OCI-LY7 (cell line): ENCODE measurements around the gene GNAT3. TPM values are rescaled to one million over a fixed set of nuclear protein-coding genes. Genes with fewer than 3 reads are reported as not detected.

Experiments
- BruUV-seq: library from RNA; stranded (reverse); fragments of 400-500 nt; replicated peaks from 2 replicates; lab custom pipeline; 2021; lab: Mats Ljungman, UMichigan
- CTCF ChIA-PET: fragments of 300-600 bp; sonication (Branson Sonifier 250); formaldehyde crosslinking; loops from one replicate; lab custom pipeline; 2022; ENCODE audit warnings: antibody characterized with exemption; ENCODE audit not compliant: unreplicated experiment; lab: Charles Lee
- POLR2A ChIA-PET: fragments of 300-600 bp; sonication (Branson Sonifier 250); formaldehyde crosslinking; loops from one replicate; lab custom pipeline; 2022; ENCODE audit warnings: antibody characterized with exemption; lab: Charles Lee
- DNase-seq: peaks from one replicate; pipeline ENCODE4 v3.0.0-alpha.2; 2015; ENCODE audit warnings: low spot score
- H2AFZ ChIP-seq: fragments of 200-600 bp; sonication (generic), shearing (Covaris generic); 2 replicates; pipeline ENCODE4 v1.6.1; 2014; ENCODE audit warnings: mild to moderate bottlenecking, antibody characterized with exemption, low read length, moderate library complexity
- H3K27ac ChIP-seq: fragments of 200-600 bp; sonication (generic); 2 replicates; pipeline ENCODE4 v1.5.1; 2014; ENCODE audit warnings: mixed run types, low read depth, mild to moderate bottlenecking, moderate library complexity, low read length, inconsistent platforms; ENCODE audit not compliant: poor library complexity, severe bottlenecking
- H3K36me3 ChIP-seq: fragments of 200-600 bp; sonication (generic); 2 replicates; pipeline ENCODE4 v1.6.1; 2014; ENCODE audit warnings: mild to moderate bottlenecking, antibody characterized with exemption, low read length, moderate library complexity, mixed read lengths; ENCODE audit not compliant: insufficient read depth
- H3K4me1 ChIP-seq: fragments of 200-600 bp; sonication (generic); 2 replicates; pipeline ENCODE4 v1.5.1; 2014; ENCODE audit warnings: mild to moderate bottlenecking, low read length; ENCODE audit not compliant: insufficient read depth, poor library complexity, severe bottlenecking
- H3K4me2 ChIP-seq: fragments of 200-600 bp; sonication (generic); 2 replicates; pipeline ENCODE4 v1.6.1; 2014; ENCODE audit warnings: mild to moderate bottlenecking, low read length
- H3K4me3 ChIP-seq: fragments of 200-600 bp; sonication (generic); 2 replicates; pipeline ENCODE4 v1.5.1; 2014; ENCODE audit warnings: mild to moderate bottlenecking, low read depth, low read length; ENCODE audit not compliant: poor library complexity, severe bottlenecking
- H3K79me2 ChIP-seq: fragments of 200-600 bp; sonication (generic); 2 replicates; pipeline ENCODE4 v1.6.1; 2016; ENCODE audit warnings: low read depth, mild to moderate bottlenecking, low read length, moderate library complexity, mixed read lengths; ENCODE audit not compliant: insufficient read depth
- H3K9me2 ChIP-seq: fragments of 200-600 bp; sonication (generic); 2 replicates; pipeline ENCODE4 v1.6.1; 2016; ENCODE audit warnings: mild to moderate bottlenecking, low read length, mixed read lengths; ENCODE audit not compliant: insufficient read depth
- H3K9me3 ChIP-seq: fragments of 200-600 bp; sonication (generic); 2 replicates; pipeline ENCODE4 v1.6.1; 2014; ENCODE audit warnings: mild to moderate bottlenecking, mixed run types, low read length, mixed read lengths
- H4K20me1 ChIP-seq: fragments of 200-600 bp; sonication (generic); 2 replicates; pipeline ENCODE4 v1.6.1; 2014; ENCODE audit warnings: mild to moderate bottlenecking, antibody characterized with exemption, low read length, moderate library complexity, mixed read lengths; ENCODE audit not compliant: insufficient read depth
- CTCF ChIP-seq: fragments of 200-600 bp; sonication (generic); conservative IDR thresholded peaks from 2 replicates; pipeline ENCODE4 v1.5.1; 2014; ENCODE audit warnings: mild to moderate bottlenecking, antibody characterized with exemption, low read length, moderate library complexity, mixed read lengths
- EZH2phosphoT487 ChIP-seq: fragments of 200-600 bp; sonication (generic); IDR thresholded peaks from 2 replicates; pipeline ENCODE4 v1.6.1; 2018; ENCODE audit warnings: low read depth, borderline replicate concordance, mild to moderate bottlenecking, mixed run types, antibody characterized with exemption, low read length, moderate library complexity, mixed read lengths
- intact Hi-C: fragments of 100-400 bp; cut with micrococcal nuclease; formaldehyde crosslinking; loops from one replicate; pipeline ENCODE4 v1.10.0; 2022; ENCODE audit not compliant: unreplicated experiment
- total RNA-seq, 2 experiments: library from RNA; depleted of rRNA in 1 of 2; stranded (reverse); fragments of >200 nt in 1 of 2; shearing (Covaris generic) in 1 of 2; gene quantifications; 2 replicates each; pipeline ENCODE4 v1.2.3, GENCODE V29; 2014 to 2022

The GNAT3 gene
- total RNA-seq, 2 experiments from 2014 or later, result not detected

DNA sequence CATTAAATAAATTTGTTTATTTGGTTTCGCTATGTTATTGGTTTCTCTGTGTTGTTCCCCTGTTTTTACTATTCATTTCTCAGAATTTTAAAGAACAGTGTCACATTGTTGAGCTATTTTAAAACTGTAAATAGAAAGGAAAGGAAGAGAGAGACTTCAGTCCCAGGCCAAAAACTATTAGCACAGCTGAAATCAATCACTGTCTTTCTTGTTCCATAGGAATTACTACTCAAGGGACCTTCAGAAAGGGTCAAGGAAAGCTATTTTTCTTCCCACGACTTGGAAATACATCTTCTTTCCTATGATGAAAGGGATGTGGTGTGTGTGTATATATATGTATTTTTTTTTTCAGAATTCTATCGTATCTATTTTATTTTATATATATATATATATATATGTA, 29.0 kb upstream of the GNAT3 start:
- H3K79me2 ChIP-seq, result no peaks in the 10 kb centered on the region
- no peaks in the 10 kb centered on the region for H3K9me2 ChIP-seq
- H3K4me1 ChIP-seq, result no peaks in the 10 kb centered on the region
- DNase-seq, result no peak
- no peaks in the 10 kb centered on the region for H4K20me1 ChIP-seq
- no TSS peak for BruUV-seq
- H3K27ac ChIP-seq, result no peak overlapping the region
- no peak overlapping the region for H3K4me3 ChIP-seq
- CTCF ChIA-PET, result no interaction called here
- H3K4me2 ChIP-seq, result no peak overlapping the region
- H2AFZ ChIP-seq, result no peak overlapping the region
- intact Hi-C loops, result no loop called here
- POLR2A ChIA-PET, result interaction anchor here (0.7 kb wide), 1 partner anchor 65 kb away, joined by 3 read pairs; no protein-coding TSS in a partner anchor
- TF ChIP-seq CTCF (no peak), EZH2phosphoT487 (no peak)
- H3K36me3 ChIP-seq, result no peaks in the 10 kb centered on the region
- H3K9me3 ChIP-seq, result no peaks in the 10 kb centered on the region

DNA sequence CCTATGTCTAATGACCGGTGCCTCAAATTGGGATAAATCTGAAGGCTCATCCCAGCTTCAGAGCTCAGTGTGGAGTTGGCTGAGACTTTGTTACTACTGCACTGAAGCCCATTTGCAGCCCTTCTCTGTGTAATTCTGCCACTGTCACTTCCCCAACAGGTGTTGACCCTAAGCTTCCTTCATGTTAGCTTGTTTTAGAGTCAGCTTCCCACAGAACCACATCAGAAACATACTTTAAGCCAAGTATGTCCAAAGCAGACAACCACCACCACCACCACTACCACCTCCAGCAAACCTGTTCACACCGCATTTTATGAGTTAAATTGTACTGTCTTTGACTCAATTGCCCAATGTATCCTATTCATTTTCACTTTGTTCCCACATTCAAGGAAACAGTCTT, 25.2 kb upstream of the GNAT3 start:
- TF ChIP-seq EZH2phosphoT487, result no peak
- TF ChIP-seq CTCF, result no peak
- intact Hi-C loops, result no loop called here
- Histone ChIP-seq H3K79me2 (no peaks in the 10 kb centered on the region), H3K27ac (no peak overlapping the region), H3K9me3 (no peaks in the 10 kb centered on the region), H4K20me1 (no peaks in the 10 kb centered on the region), H3K4me3 (no peak overlapping the region), H3K9me2 (no peaks in the 10 kb centered on the region), H3K4me2 (no peak overlapping the region), H3K4me1 (no peaks in the 10 kb centered on the region), H2AFZ (no peak overlapping the region), H3K36me3 (no peaks in the 10 kb centered on the region)
- no TSS peak for BruUV-seq
- CTCF ChIA-PET, result no interaction called here
- no peak for DNase-seq
- POLR2A ChIA-PET, result no interaction called here

- Histone ChIP-seq H3K79me2 (no peaks in the 10 kb centered on the region), H3K4me1 (no peaks in the 10 kb centered on the region), H4K20me1 (no peaks in the 10 kb centered on the region), H3K4me3 (no peak overlapping the region), H2AFZ (no peak overlapping the region), H3K9me2 (no peaks in the 10 kb centered on the region), H3K4me2 (no peak overlapping the region), H3K27ac (no peak overlapping the region), H3K36me3 (no peaks in the 10 kb centered on the region), H3K9me3 (no peaks in the 10 kb centered on the region)
- ChIA-PET CTCF (no interaction called here), POLR2A (no interaction called here)
- intact Hi-C loops, result no loop called here
- DNase-seq, result no peak
- TF ChIP-seq EZH2phosphoT487 (no peak), CTCF (no peak)
- no TSS peak for BruUV-seq
Observed at GRCh38 chr7:80536426-80536825, 24.6 kb upstream of the GNAT3 start.
